HG02884 (cell line): Measurements from ENCODE around the gene SLC28A2.
"Not testable (repeated sequence)": the region's sequence is repeated elsewhere in the genome, so short reads cannot be mapped to it uniquely, and the experiment has no call there.

Experiments used
- ATAC-seq: cut with Tn5 transposase; IDR thresholded peaks from one replicate; pipeline ENCODE4 v1.9.1; 2021; ENCODE audit warnings: mild to moderate bottlenecking, moderate library complexity; ENCODE audit not compliant: unreplicated experiment

Gene SLC28A2

GRCh38 chr15:45251888-45252287 is at the start of gene SLC28A2:
Gene SLC28A2, plus strand, starts transcription at chr15:45252234. Its CDS starts 982 bp downstream, at chr15:45253216.
- ATAC-seq, result no peak

- no peak for ATAC-seq
Measured at GRCh38 chr15:45203182-45203581, 48.9 kb upstream of the SLC28A2 start.

DNA sequence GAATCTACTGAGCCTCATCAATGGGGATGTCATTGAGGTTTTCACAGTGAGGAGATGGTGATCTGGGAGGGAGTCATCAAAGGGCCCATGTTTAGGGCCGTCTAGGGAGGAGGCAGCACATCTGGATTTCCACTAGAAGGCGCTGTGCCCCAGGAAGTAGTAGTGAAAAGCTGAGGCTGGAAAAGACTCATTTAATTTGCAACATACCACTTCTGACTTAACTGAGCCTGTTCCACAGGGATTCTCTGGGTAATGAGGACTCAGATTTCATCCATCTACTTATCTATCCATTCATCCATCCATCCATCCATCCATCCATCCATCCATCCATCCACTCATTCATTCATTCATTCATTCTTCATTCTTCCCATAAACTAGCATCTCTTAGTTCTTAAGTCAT is 46.8 kb upstream of the SLC28A2 start:
- ATAC-seq, result no peak

GRCh38 chr15:45212493-45212892 is 39.5 kb upstream of the SLC28A2 start:
- ATAC-seq, result no peak

- no peak for ATAC-seq
Measured at GRCh38 chr15:45221053-45221599, 30.9 kb upstream of the SLC28A2 start.

DNA sequence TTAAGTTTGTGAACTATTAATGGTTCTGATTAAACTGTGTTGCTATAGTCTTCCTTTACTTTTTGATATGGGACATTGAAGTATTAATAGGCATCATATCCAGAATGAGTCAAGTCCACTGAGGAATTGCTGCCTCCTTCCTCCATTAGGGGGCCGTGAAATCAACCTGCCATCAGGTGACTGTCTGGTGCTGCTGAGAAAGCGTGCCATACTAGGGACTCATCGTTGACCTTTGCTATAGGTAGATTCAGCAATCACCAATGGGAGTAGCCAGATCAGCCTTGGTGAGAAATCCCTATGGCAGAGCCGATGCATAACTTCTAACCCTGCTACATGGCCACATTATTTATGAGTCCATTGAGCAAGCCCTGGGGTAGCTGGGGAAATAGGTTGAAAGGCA is 30.1 kb upstream of the SLC28A2 start:
- ATAC-seq, result no peak

GRCh38 chr15:45224621-45225217 is 27.3 kb upstream of the SLC28A2 start:
- ATAC-seq, result no peak

- ATAC-seq, result no peak
Measured at GRCh38 chr15:45225506-45226273, 26.3 kb upstream of the SLC28A2 start.

DNA sequence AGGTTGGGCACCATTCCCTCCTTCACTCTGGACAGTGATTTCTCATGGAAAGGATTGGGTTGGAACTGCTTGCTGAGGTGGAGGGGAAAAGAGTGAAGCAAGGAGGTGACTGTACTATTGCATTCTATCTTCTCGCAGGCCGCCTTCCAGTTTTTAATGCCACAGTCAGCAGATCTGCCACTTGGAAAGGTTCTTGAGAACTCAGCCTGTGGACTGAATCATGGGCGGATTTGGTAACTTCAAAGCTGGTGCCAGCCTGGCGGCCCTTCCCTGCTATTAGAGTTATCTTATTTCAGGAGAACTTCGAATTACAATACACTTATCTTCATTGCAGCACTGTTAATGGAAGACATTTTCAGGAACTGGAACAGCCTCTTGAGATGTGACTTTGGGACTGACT is 23.1 kb upstream of the SLC28A2 start:
- no peak for ATAC-seq

GRCh38 chr15:45230245-45230965 is 21.6 kb upstream of the SLC28A2 start:
- no peak for ATAC-seq

DNA sequence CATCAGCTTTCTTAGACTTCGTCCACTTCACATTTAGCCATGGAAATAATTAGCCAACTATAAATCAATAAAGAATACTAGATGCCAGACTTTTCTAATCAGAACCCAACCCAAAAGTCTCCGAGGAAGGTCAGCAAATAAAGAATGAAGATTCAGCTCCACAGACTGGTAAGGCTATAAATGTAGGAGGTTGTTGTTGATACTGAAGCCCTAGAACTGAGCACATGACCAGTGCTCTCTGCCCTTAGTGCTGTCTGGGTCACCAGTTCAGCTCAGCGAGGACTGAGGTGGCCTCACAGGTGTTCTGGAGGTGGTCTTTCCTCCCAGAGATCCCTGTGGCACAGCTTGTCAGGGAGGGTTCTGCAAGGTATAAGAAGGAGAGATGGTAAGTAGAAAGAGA is 20.9 kb upstream of the SLC28A2 start:
- ATAC-seq, result no peak

- no peak for ATAC-seq
Measured at GRCh38 chr15:45231864-45232562, 20.0 kb upstream of the SLC28A2 start.

GRCh38 chr15:45234562-45235235 is 17.3 kb upstream of the SLC28A2 start:
- ATAC-seq, result no peak

DNA sequence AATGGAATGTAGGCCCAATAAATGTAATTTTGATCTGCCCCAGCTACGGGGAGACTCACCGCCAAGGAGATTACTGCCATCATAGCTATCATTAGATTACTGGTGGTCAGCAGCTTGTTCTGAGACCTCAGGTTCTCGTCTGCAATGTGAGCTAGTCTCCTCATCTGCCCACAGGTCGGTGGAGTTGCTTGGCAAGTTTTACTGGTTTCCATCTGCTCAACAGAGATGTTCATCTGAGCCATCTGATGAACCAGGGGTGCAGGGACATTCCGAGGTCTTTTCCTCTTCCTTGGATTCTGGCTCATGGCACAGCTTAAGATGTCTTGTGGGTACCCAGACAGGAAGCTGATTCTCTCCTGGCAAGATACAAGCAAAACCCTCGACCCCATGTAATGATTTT is 15.2 kb upstream of the SLC28A2 start:
- ATAC-seq, result not testable (repeated sequence)

DNA sequence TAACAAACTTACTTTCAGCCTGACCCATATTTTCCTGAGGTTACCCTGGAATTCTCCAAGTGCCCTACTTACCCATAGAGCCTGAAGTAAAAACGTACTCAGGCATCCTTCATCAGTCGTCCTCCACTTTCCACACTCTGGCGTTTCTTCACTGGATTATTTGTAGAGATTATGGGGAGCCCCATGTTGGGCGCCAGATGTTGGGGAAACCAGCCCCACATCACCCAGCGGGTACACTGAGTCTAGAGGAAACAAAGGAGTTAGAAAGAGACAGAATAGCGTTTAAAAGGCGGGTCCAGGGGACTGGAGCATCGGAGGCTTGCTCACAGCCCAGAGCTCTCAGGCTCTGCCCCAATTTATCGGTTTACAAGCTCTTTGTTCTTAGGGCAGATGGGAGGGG is 9.7 kb upstream of the SLC28A2 start:
- ATAC-seq, result no peak

DNA sequence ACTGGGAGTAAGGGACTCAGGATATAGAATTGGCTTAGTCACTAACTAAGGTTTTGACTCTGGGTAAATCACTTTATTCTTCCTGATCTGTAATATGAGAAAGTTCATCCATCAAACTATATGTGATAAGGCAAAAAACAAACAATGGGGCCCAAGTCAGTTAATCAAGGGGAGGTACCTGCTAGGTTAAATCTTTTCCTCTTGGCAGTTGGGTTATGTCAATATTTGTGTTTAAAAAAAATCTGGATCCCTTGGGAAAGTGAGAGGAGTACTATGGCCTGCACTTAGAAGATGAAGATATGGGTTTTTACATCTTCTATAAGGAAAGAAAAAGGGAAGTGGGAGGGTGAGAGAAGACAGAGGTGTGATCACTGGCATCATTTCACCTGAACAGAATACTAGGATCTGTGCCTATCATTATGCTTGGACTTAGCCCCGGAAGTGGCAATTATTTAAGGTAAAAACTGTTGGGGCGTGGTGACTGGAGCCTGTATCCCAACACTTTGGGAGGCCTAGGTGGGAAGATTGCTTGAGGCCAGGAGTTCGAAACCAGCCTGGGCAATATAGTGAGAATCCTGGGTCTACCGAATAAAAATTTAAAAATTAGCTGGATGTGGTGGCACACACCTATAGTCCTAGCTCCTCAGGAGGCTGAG is 2.8 kb upstream of the SLC28A2 start:
- no peak for ATAC-seq

DNA sequence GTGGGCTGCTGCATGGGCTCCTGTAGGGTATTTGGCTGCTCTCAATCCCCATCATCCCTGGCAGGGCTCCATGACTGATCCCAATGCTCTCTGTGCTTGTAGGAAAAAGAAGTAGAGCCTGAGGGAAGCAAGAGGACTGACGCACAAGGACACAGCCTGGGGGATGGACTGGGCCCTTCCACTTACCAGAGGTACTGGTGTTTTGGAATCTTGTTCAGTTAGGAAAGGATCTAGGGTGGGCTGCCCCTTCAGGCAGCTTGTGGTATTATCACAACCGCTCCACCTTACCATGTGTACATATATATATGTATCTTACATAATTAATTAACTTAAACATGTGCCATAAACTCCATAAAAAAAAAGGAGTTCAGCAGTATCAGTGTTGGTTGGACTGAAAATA is 1.3 kb downstream of the SLC28A2 start:
- no peak for ATAC-seq

GRCh38 chr15:45254405-45254804 is 2.4 kb downstream of the SLC28A2 start:
- no peak for ATAC-seq

- not testable (repeated sequence) for ATAC-seq
Measured at GRCh38 chr15:45254824-45255223, 2.8 kb downstream of the SLC28A2 start.

GRCh38 chr15:45259796-45260195 is 7.8 kb downstream of the SLC28A2 start:
- no peak for ATAC-seq
